GM23338 (cell line): Measurements from ENCODE around the gene USH2A. TPM values are rescaled to one million over a fixed set of nuclear protein-coding genes. Genes with fewer than 3 reads are reported as not detected.

Experiments
- ATAC-seq: fragments of 200-7000 bp; cut with Tn5 transposase; 3 replicates; pipeline ENCODE4 v1.9.1; 2020
- DNase-seq: peaks from one replicate; pipeline ENCODE4 v3.0.0-alpha.2; 2015; ENCODE audit warnings: low spot score
- H2AFZ ChIP-seq: fragments of 200-600 bp; sonication (generic); 2 replicates; pipeline ENCODE4 v1.8.0; 2016; ENCODE audit warnings: antibody characterized with exemption, mild to moderate bottlenecking, moderate library complexity
- H3F3A ChIP-seq: fragments of 200-600 bp; sonication (generic); replicated peaks from 2 replicates; pipeline ENCODE4 v1.8.0; 2017; ENCODE audit warnings: antibody characterized with exemption, mixed run types, low read depth
- H3K27ac ChIP-seq: fragments of 200-600 bp; sonication (generic); 2 replicates; pipeline ENCODE4 v1.6.1; 2016; ENCODE audit warnings: low read depth
- H3K27me3 ChIP-seq: fragments of 200-600 bp; sonication (generic); 2 replicates; pipeline ENCODE4 v1.8.0; 2016; ENCODE audit warnings: mild to moderate bottlenecking, mixed run types, moderate library complexity; ENCODE audit not compliant: insufficient read depth
- H3K36me3 ChIP-seq: fragments of 200-600 bp; sonication (generic); 2 replicates; pipeline ENCODE4 v1.8.0; 2016; ENCODE audit warnings: mild to moderate bottlenecking; ENCODE audit not compliant: insufficient read depth
- H3K4me1 ChIP-seq: fragments of 200-600 bp; sonication (generic); 2 replicates; pipeline ENCODE4 v1.8.0; 2016; ENCODE audit warnings: mild to moderate bottlenecking, moderate library complexity; ENCODE audit not compliant: insufficient read depth
- H3K4me2 ChIP-seq: fragments of 200-600 bp; sonication (generic); 2 replicates; pipeline ENCODE4 v1.7.1; 2017; ENCODE audit warnings: mixed run types
- H3K4me3 ChIP-seq: fragments of 200-600 bp; sonication (generic); 2 replicates; pipeline ENCODE4 v1.6.1; 2016; ENCODE audit warnings: mixed run types
- H3K79me2 ChIP-seq: fragments of 200-600 bp; sonication (generic); replicated peaks from 2 replicates; pipeline ENCODE4 v1.8.0; 2017; ENCODE audit warnings: mild to moderate bottlenecking; ENCODE audit not compliant: insufficient read depth
- H3K9me2 ChIP-seq: fragments of 200-600 bp; sonication (generic); 2 replicates; pipeline ENCODE4 v1.8.0; 2017; ENCODE audit not compliant: insufficient read depth
- H4K20me1 ChIP-seq: fragments of 200-600 bp; sonication (generic); replicated peaks from 2 replicates; pipeline ENCODE4 v1.8.0; 2017; ENCODE audit warnings: mild to moderate bottlenecking; ENCODE audit not compliant: insufficient read depth
- H3K27ac Mint-ChIP-seq: 2 replicates; pipeline ENCODE4 v1.8.0; 2020; ENCODE audit warnings: inconsistent platforms, mild to moderate bottlenecking, moderate library complexity, mixed read lengths
- H3K27me3 Mint-ChIP-seq: 3 replicates; pipeline ENCODE4 v1.8.0; 2022; ENCODE audit warnings: low read depth, mild to moderate bottlenecking, moderate library complexity, mixed read lengths, inconsistent platforms; ENCODE audit not compliant: insufficient read depth, poor library complexity
- H3K36me3 Mint-ChIP-seq: 3 replicates; pipeline ENCODE4 v1.8.0; 2021; ENCODE audit warnings: low read depth, mild to moderate bottlenecking, inconsistent platforms, moderate library complexity, mixed read lengths
- H3K4me1 Mint-ChIP-seq: 3 replicates; pipeline ENCODE4 v1.8.0; 2020; ENCODE audit warnings: mild to moderate bottlenecking, inconsistent platforms, mixed read lengths
- H3K4me3 Mint-ChIP-seq: 3 replicates; pipeline ENCODE4 v1.8.0; 2021; ENCODE audit warnings: moderate library complexity, mild to moderate bottlenecking, inconsistent platforms, mixed read lengths
- H3K9me3 Mint-ChIP-seq: 3 replicates; pipeline ENCODE4 v1.8.0; 2020; ENCODE audit warnings: moderate library complexity, mild to moderate bottlenecking, inconsistent platforms, mixed read lengths
- CREB1 ChIP-seq: fragments of 250-450 bp; sonication (Bioruptor Pico); IDR thresholded peaks from 2 replicates; pipeline ENCODE4 v1.5.0; 2020; ENCODE audit warnings: low read depth, mild to moderate bottlenecking, moderate library complexity
- EZH2 ChIP-seq: fragments of 200-600 bp; sonication (generic); IDR thresholded peaks from one replicate; pipeline ENCODE4 v1.8.0; 2017; ENCODE audit warnings: antibody characterized with exemption, mild to moderate bottlenecking, low read depth; ENCODE audit not compliant: unreplicated experiment
- EZH2phosphoT487 ChIP-seq: fragments of 200-600 bp; sonication (generic); IDR thresholded peaks from one replicate; pipeline ENCODE4 v1.8.1; 2018; ENCODE audit warnings: antibody characterized with exemption; ENCODE audit not compliant: unreplicated experiment
- STAT1 ChIP-seq: IDR thresholded peaks from one replicate; pipeline ENCODE4 v1.6.1; 2016; ENCODE audit warnings: antibody characterized with exemption; ENCODE audit not compliant: unreplicated experiment
- ZNF331 ChIP-seq: fragments of 250-450 bp; sonication (Bioruptor Pico); IDR thresholded peaks from 2 replicates; pipeline ENCODE4 v1.5.0; 2020; ENCODE audit warnings: low read depth, mild to moderate bottlenecking, moderate library complexity
- polyA plus RNA-seq: library from polyadenylated mRNA; unstranded; fragments of >200 nt; fragmentation: Nextera tagmentation; extraction: Ambion mirVana; gene quantifications from 2 replicates; pipeline ENCODE4 v1.2.1, GENCODE V29; 2016
- total RNA-seq: library from RNA; depleted of rRNA; stranded (reverse); fragments of >200 nt; shearing (Covaris generic); gene quantifications from 2 replicates; pipeline ENCODE4 v1.2.3, GENCODE V29; 2014
- TF ChIP-seq, protein P1 (sequence below): IDR thresholded peaks from one replicate; pipeline ENCODE4 v1.6.1; 2018; ENCODE audit warnings: antibody characterized with exemption; ENCODE audit not compliant: unreplicated experiment
- TF ChIP-seq, protein P2 (sequence below), 2 experiments: fragments of 200-600 bp in 1 of 2; sonication (generic) in 1 of 2; conservative IDR thresholded peaks; 2 replicates each; pipeline versions ENCODE4 v1.5.1 to v1.6.1; 2016 to 2017; ENCODE audit warnings: antibody characterized with exemption in 2 of 2, low read depth in 2 of 2, mild to moderate bottlenecking in 2 of 2, moderate library complexity in 1 of 2
- TF ChIP-seq, protein P3 (sequence below): IDR thresholded peaks from 2 replicates; pipeline ENCODE4 v1.6.1; 2016; ENCODE audit warnings: antibody characterized with exemption
- TF ChIP-seq, protein P4 (sequence below): fragments of 250-450 bp; sonication (Bioruptor Pico); IDR thresholded peaks from 2 replicates; pipeline ENCODE4 v1.5.0; 2020; ENCODE audit warnings: mild to moderate bottlenecking, moderate library complexity

The USH2A gene
- total and polyA plus RNA-seq, 2 experiments from 2014 or later = 0.03 TPM

DNA sequence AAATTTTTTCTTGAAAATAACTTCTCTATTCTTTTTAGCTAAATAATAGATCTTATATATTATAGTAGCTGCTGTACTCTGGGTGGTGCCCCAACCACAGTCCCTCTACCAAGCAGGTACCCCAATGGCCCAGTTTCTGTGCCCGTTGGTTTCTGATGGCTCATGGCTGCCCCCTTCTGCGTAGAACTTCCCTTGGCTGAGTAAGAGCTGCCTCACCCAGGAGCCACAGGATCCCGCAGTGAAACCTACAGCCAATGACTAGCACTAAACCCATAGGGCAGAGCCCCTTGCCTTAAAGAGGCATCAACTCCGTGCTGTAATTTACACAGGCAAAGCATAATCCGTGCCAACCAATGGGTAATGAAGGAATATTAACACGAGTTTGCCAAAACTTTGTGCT is 247.5 kb downstream of the USH2A start (continued):
- TF ChIP-seq, protein P1, sequence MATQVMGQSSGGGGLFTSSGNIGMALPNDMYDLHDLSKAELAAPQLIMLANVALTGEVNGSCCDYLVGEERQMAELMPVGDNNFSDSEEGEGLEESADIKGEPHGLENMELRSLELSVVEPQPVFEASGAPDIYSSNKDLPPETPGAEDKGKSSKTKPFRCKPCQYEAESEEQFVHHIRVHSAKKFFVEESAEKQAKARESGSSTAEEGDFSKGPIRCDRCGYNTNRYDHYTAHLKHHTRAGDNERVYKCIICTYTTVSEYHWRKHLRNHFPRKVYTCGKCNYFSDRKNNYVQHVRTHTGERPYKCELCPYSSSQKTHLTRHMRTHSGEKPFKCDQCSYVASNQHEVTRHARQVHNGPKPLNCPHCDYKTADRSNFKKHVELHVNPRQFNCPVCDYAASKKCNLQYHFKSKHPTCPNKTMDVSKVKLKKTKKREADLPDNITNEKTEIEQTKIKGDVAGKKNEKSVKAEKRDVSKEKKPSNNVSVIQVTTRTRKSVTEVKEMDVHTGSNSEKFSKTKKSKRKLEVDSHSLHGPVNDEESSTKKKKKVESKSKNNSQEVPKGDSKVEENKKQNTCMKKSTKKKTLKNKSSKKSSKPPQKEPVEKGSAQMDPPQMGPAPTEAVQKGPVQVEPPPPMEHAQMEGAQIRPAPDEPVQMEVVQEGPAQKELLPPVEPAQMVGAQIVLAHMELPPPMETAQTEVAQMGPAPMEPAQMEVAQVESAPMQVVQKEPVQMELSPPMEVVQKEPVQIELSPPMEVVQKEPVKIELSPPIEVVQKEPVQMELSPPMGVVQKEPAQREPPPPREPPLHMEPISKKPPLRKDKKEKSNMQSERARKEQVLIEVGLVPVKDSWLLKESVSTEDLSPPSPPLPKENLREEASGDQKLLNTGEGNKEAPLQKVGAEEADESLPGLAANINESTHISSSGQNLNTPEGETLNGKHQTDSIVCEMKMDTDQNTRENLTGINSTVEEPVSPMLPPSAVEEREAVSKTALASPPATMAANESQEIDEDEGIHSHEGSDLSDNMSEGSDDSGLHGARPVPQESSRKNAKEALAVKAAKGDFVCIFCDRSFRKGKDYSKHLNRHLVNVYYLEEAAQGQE = no peak
- TF ChIP-seq, protein P2, sequence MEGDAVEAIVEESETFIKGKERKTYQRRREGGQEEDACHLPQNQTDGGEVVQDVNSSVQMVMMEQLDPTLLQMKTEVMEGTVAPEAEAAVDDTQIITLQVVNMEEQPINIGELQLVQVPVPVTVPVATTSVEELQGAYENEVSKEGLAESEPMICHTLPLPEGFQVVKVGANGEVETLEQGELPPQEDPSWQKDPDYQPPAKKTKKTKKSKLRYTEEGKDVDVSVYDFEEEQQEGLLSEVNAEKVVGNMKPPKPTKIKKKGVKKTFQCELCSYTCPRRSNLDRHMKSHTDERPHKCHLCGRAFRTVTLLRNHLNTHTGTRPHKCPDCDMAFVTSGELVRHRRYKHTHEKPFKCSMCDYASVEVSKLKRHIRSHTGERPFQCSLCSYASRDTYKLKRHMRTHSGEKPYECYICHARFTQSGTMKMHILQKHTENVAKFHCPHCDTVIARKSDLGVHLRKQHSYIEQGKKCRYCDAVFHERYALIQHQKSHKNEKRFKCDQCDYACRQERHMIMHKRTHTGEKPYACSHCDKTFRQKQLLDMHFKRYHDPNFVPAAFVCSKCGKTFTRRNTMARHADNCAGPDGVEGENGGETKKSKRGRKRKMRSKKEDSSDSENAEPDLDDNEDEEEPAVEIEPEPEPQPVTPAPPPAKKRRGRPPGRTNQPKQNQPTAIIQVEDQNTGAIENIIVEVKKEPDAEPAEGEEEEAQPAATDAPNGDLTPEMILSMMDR (conservative IDR thresholded peaks at IDR 0.05; ENCODE audit: low read depth in 2 of 2) = peak; percentile 54 to 90
- no peak for TF ChIP-seq STAT1
- TF ChIP-seq, protein P3, sequence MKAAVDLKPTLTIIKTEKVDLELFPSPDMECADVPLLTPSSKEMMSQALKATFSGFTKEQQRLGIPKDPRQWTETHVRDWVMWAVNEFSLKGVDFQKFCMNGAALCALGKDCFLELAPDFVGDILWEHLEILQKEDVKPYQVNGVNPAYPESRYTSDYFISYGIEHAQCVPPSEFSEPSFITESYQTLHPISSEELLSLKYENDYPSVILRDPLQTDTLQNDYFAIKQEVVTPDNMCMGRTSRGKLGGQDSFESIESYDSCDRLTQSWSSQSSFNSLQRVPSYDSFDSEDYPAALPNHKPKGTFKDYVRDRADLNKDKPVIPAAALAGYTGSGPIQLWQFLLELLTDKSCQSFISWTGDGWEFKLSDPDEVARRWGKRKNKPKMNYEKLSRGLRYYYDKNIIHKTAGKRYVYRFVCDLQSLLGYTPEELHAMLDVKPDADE = no peak

DNA sequence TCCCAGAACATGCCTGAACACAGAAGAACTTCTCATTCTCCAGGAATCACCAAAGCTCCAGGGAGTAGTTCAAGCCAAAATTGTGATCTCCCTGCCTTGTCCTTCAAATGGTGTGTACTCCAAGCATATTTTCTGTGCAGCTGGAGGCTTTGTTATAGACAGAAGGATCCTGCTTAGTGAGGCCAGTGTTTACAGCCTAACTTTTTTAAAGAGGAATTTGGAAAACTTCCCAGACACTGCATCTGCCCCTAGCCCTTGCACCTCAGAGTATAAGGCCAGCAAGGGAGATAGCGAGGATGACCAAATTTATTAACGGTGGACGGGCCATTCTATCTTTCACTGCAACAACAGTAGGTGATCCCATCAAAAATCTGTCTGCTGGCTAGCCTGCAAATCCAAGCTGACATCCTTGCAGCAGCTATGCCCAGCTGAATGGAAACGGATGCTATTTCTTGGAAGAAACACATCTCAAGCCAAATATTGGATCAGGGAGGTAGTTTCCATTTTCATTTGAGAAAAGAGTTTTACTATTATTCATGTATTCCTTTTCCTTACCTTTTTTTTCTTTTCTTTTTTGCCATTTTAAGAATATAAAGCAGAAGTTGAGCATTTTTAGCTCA is 249.8 kb downstream of the USH2A start:
- H3K4me3 Mint-ChIP-seq = no peak overlapping the region
- no peaks in the 10 kb centered on the region for H3K9me3 Mint-ChIP-seq
- Histone ChIP-seq H3F3A (no peaks in the 10 kb centered on the region), H4K20me1 (no peaks in the 10 kb centered on the region), H3K4me1 (peaks cover 4% of the 10 kb centered on the region; the same call in 1 of the 2 replicates), H3K4me3 (no peak overlapping the region), H3K79me2 (no peaks in the 10 kb centered on the region), H3K9me2 (no peaks in the 10 kb centered on the region), H3K4me2 (no peak overlapping the region), H3K27ac (no peak overlapping the region), H2AFZ (peak overlapping the region; percentile 77; the same call in 1 of the 2 replicates), H3K36me3 (no peaks in the 10 kb centered on the region), H3K27me3 (no peaks in the 10 kb centered on the region)
- no peak overlapping the region for H3K27ac Mint-ChIP-seq
- no peaks in the 10 kb centered on the region for H3K36me3 Mint-ChIP-seq
- ATAC-seq (no peak), DNase-seq (no peak)
- H3K4me1 Mint-ChIP-seq = no peaks in the 10 kb centered on the region; the same call in 2 of the 3 replicates
- no peaks in the 10 kb centered on the region for H3K27me3 Mint-ChIP-seq
- no peak for TF ChIP-seq EZH2phosphoT487
- TF ChIP-seq CREB1 = no peak
- TF ChIP-seq, protein P2 (conservative IDR thresholded peaks at IDR 0.05; ENCODE audit: low read depth in 2 of 2) = no peak
- TF ChIP-seq, protein P4, sequence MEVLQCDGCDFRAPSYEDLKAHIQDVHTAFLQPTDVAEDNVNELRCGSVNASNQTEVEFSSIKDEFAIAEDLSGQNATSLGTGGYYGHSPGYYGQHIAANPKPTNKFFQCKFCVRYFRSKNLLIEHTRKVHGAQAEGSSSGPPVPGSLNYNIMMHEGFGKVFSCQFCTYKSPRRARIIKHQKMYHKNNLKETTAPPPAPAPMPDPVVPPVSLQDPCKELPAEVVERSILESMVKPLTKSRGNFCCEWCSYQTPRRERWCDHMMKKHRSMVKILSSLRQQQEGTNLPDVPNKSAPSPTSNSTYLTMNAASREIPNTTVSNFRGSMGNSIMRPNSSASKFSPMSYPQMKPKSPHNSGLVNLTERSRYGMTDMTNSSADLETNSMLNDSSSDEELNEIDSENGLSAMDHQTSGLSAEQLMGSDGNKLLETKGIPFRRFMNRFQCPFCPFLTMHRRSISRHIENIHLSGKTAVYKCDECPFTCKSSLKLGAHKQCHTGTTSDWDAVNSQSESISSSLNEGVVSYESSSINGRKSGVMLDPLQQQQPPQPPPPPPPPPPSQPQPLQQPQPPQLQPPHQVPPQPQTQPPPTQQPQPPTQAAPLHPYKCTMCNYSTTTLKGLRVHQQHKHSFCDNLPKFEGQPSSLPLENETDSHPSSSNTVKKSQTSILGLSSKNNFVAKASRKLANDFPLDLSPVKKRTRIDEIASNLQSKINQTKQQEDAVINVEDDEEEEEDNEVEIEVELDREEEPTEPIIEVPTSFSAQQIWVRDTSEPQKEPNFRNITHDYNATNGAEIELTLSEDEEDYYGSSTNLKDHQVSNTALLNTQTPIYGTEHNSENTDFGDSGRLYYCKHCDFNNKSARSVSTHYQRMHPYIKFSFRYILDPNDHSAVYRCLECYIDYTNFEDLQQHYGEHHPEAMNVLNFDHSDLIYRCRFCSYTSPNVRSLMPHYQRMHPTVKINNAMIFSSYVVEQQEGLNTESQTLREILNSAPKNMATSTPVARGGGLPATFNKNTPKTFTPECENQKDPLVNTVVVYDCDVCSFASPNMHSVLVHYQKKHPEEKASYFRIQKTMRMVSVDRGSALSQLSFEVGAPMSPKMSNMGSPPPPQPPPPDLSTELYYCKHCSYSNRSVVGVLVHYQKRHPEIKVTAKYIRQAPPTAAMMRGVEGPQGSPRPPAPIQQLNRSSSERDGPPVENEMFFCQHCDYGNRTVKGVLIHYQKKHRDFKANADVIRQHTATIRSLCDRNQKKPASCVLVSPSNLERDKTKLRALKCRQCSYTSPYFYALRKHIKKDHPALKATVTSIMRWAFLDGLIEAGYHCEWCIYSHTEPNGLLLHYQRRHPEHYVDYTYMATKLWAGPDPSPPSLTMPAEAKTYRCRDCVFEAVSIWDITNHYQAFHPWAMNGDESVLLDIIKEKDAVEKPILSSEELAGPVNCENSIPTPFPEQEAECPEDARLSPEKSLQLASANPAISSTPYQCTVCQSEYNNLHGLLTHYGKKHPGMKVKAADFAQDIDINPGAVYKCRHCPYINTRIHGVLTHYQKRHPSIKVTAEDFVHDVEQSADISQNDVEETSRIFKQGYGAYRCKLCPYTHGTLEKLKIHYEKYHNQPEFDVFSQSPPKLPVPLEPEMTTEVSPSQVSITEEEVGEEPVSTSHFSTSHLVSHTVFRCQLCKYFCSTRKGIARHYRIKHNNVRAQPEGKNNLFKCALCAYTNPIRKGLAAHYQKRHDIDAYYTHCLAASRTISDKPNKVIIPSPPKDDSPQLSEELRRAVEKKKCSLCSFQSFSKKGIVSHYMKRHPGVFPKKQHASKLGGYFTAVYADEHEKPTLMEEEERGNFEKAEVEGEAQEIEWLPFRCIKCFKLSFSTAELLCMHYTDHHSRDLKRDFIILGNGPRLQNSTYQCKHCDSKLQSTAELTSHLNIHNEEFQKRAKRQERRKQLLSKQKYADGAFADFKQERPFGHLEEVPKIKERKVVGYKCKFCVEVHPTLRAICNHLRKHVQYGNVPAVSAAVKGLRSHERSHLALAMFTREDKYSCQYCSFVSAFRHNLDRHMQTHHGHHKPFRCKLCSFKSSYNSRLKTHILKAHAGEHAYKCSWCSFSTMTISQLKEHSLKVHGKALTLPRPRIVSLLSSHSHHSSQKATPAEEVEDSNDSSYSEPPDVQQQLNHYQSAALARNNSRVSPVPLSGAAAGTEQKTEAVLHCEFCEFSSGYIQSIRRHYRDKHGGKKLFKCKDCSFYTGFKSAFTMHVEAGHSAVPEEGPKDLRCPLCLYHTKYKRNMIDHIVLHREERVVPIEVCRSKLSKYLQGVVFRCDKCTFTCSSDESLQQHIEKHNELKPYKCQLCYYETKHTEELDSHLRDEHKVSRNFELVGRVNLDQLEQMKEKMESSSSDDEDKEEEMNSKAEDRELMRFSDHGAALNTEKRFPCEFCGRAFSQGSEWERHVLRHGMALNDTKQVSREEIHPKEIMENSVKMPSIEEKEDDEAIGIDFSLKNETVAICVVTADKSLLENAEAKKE (CRISPR knock-in tag) = no peak
- TF ChIP-seq ZNF331 (CRISPR knock-in tag) = no peak
- no peak for TF ChIP-seq EZH2
